GM12878 (cell line): ENCODE data around the gene ZNF83. TPM values are rescaled to one million over a fixed set of nuclear protein-coding genes. Genes with fewer than 3 reads are reported as not detected.

Experiments
- ATAC-seq: fragments of 200-7000 bp; cut with Tn5 transposase; 3 replicates; pipeline ENCODE4 v1.9.1; 2020; ENCODE audit warnings: mild to moderate bottlenecking, moderate library complexity
- BruUV-seq: library from RNA; stranded (reverse); fragments of 400-500 nt; replicated peaks from 2 replicates; lab custom pipeline; 2021; lab: Mats Ljungman, UMichigan
- CTCF ChIA-PET: fragments of 300-600 bp; sonication (Branson Sonifier 250); formaldehyde crosslinking; extraction: SDS; loops from one replicate; lab custom pipeline; 2021; ENCODE audit warnings: inconsistent platforms; lab: Yijun Ruan, JAX
- POLR2A ChIA-PET: fragments of 350-600 bp; formaldehyde crosslinking; extraction: SDS; loops from one replicate; lab custom pipeline; 2021; ENCODE audit warnings: inconsistent platforms; lab: Charles Lee
- RAD21 ChIA-PET: fragments of 300-600 bp; sonication (Branson Sonifier 250); formaldehyde crosslinking; loops from one replicate; lab custom pipeline; 2023; ENCODE audit warnings: antibody characterized with exemption; ENCODE audit not compliant: unreplicated experiment; lab: Charles Lee
- SMC1A ChIA-PET: fragments of 300-600 bp; sonication (Branson Sonifier 250); formaldehyde crosslinking; loops from one replicate; lab custom pipeline; 2023; ENCODE audit not compliant: unreplicated experiment, uncharacterized antibody; lab: Charles Lee
- DNase-seq: peaks from one replicate; pipeline ENCODE4 v3.0.0-alpha.2; 2011; ENCODE audit warnings: low read depth, low spot score
- FAIRE-seq: peaks from 3 replicates; lab custom pipeline; 2011; peaks lifted over from hg19 to GRCh38; lab: Jason Lieb, UNC
- H2AFZ ChIP-seq: 2 replicates; pipeline ENCODE4 v1.6.0; 2011; ENCODE audit warnings: low read depth, low read length, control low read depth; ENCODE audit not compliant: control insufficient read depth
- H3K27ac ChIP-seq: 2 replicates; pipeline ENCODE4 v1.5.1; 2011; ENCODE audit warnings: control low read depth; ENCODE audit not compliant: control insufficient read depth, insufficient read depth
- H3K27me3 ChIP-seq, 2 experiments: replicated peaks in 1 of 2; 2 replicates each; pipeline versions ENCODE4 v1.6.0 to v1.6.1; 2011; ENCODE audit warnings: low read length in 1 of 2; ENCODE audit not compliant: control insufficient read depth in 2 of 2, insufficient read depth in 2 of 2
- H3K36me3 ChIP-seq, 2 experiments: 2 replicates each; pipeline ENCODE4 v1.5.1; 2011; ENCODE audit warnings: low read length in 1 of 2; ENCODE audit not compliant: control insufficient read depth in 2 of 2, insufficient read depth in 2 of 2
- H3K4me1 ChIP-seq: 2 replicates; pipeline ENCODE4 v1.6.1; 2011; ENCODE audit warnings: mild to moderate bottlenecking, low read length, moderate library complexity, mixed read lengths; ENCODE audit not compliant: control insufficient read depth, insufficient read depth
- H3K4me2 ChIP-seq: 2 replicates; pipeline ENCODE4 v1.6.0; 2011; ENCODE audit warnings: control low read depth; ENCODE audit not compliant: control insufficient read depth, insufficient read depth
- H3K4me3 ChIP-seq: fragments of 200-600 bp; sonication (generic); 2 replicates; pipeline ENCODE4 v1.5.1; 2016
- H3K79me2 ChIP-seq: 2 replicates; pipeline ENCODE4 v1.6.0; 2011; ENCODE audit warnings: low read length; ENCODE audit not compliant: control insufficient read depth, insufficient read depth
- H3K9ac ChIP-seq: 2 replicates; pipeline ENCODE4 v1.8.0; 2011; ENCODE audit warnings: low read length, control low read depth, mixed read lengths; ENCODE audit not compliant: control insufficient read depth, insufficient read depth
- H3K9me3 ChIP-seq: replicated peaks from 3 replicates; pipeline ENCODE4 v1.5.1; 2011; ENCODE audit warnings: mild to moderate bottlenecking, low read length; ENCODE audit not compliant: control insufficient read depth, insufficient read depth
- H4K20me1 ChIP-seq: 2 replicates; pipeline ENCODE4 v1.6.0; 2011; ENCODE audit not compliant: control insufficient read depth, insufficient read depth
- CBX5 ChIP-seq: sonication (generic); IDR thresholded peaks from 2 replicates; pipeline ENCODE4 v1.6.1; 2016; ENCODE audit warnings: low read depth, moderate library complexity, mild to moderate bottlenecking, inconsistent platforms
- EGR1 ChIP-seq, 2 experiments: IDR thresholded peaks; 1 replicate in 1 of 2; 2 replicates in 1 of 2; pipeline ENCODE4 v1.6.1; 2011 to 2012; ENCODE audit warnings: low read depth in 2 of 2, low read length in 2 of 2, borderline replicate concordance in 1 of 2, mild to moderate bottlenecking in 1 of 2, moderate library complexity in 1 of 2
- ESRRA ChIP-seq: IDR thresholded peaks from 2 replicates; pipeline ENCODE4 v1.6.1; 2012; ENCODE audit warnings: mild to moderate bottlenecking, low read length, improper control_type of control experiment
- ETV6 ChIP-seq, 2 experiments: fragments of 450-650 bp in 1 of 2; IDR thresholded peaks in 1 of 2; conservative IDR thresholded peaks in 1 of 2; 2 replicates each; pipeline ENCODE4 v1.6.1; 2014; ENCODE audit warnings: antibody characterized with exemption in 1 of 2, borderline replicate concordance in 1 of 2, low read depth in 1 of 2, mild to moderate bottlenecking in 1 of 2, moderate library complexity in 1 of 2
- MEF2A ChIP-seq: IDR thresholded peaks from 2 replicates; pipeline ENCODE4 v1.6.1; 2011; ENCODE audit warnings: low read depth, mild to moderate bottlenecking, low read length, moderate library complexity; ENCODE audit not compliant: insufficient read depth
- RBBP5 ChIP-seq: fragments of 200-600 bp; sonication (generic); conservative IDR thresholded peaks from 2 replicates; pipeline ENCODE4 v1.6.1; 2016
- WGBS: methylation state at CpG from one replicate; pipeline ENCODE4 v1.1.6; 2016; ENCODE audit warnings: low lambda C conversion rate; ENCODE audit not compliant: insufficient replicate concordance, insufficient coverage; ENCODE audit errors: missing lambda C conversion rate; 5-methylcytosine and 5-hydroxymethylcytosine counted together
- in situ Hi-C: fragments of 300-500 bp; cut with MboI; formaldehyde crosslinking; loops from 9 replicates; pipeline ENCODE4 v1.14.3; 2018; ENCODE audit warnings: mixed read lengths
- intact Hi-C: fragments of 100-400 bp; cut with micrococcal nuclease; formaldehyde crosslinking; loops from one replicate; pipeline ENCODE4 v1.14.2; 2022; ENCODE audit not compliant: unreplicated experiment
- polyA plus RNA-seq, 11 experiments: library from polyadenylated mRNA; depleted of rRNA in 4 of 11; unstranded in 6 of 11; stranded (reverse) in 5 of 11; fragments of >200 nt; fragmentation: Nextera tagmentation in 4 of 11; fragmentation: Illumina TruSeq in 1 of 11; extraction: Ambion mirVana in 4 of 11; extraction: Trizol in 1 of 11; gene quantifications; 1 replicate in 1 of 11; 2 replicates in 10 of 11; pipeline versions ENCODE4 v1.2.1 to v1.2.3, GENCODE V29; 2011 to 2016; ENCODE audit warnings: inconsistent platforms in 2 of 11, missing spikeins in 2 of 11, low read depth in 1 of 11
- total RNA-seq, 4 experiments: library from RNA; depleted of rRNA in 3 of 4; stranded (reverse); fragments of >200 nt in 3 of 4; fragmentation: Illumina TruSeq in 1 of 4; extraction: Trizol in 1 of 4; gene quantifications; 2 replicates each; pipeline versions ENCODE4 v1.2.1 to v1.2.3, GENCODE V29; 2013 to 2021

The ZNF83 gene
- total and polyA plus RNA-seq, 10 of the 15 experiments (the other 5 are each of a cell fraction or from before 2014, with no cell fraction given): 9.9 to 90.1 (median 18.7) TPM

- TF ChIP-seq EGR1 (IDR thresholded peaks at IDR 0.05; ENCODE audit: borderline replicate concordance in 1 of 2, low read depth in 2 of 2, low read length in 2 of 2): no peak
- TF ChIP-seq ETV6 (conservative IDR thresholded peaks at IDR 0.05 in 1 of 2, IDR thresholded peaks at IDR 0.05 in 1 of 2; ENCODE audit: borderline replicate concordance in 1 of 2, low read depth in 1 of 2): no peak
- no peak for TF ChIP-seq ESRRA
- TF ChIP-seq, all 136 proteins: peak for 0
These were observed 10.3 kb upstream of the ZNF83 start (continued) for GRCh38 chr19:52648336-52649016.

- no peak for FAIRE-seq
- no peaks in the 10 kb centered on the region for H3K27me3 ChIP-seq
- CTCF ChIA-PET: interaction anchor here (0.5 to 1.3 kb wide), 2 partner anchors 15 to 39 kb away, joined by 3 read pairs; no protein-coding TSS in a partner anchor
- no TSS peak for BruUV-seq
- 0 out of 2 replicates have a peak, but pooled peaks have one; percentile 48 for TF ChIP-seq CBX5
- no peak for TF ChIP-seq MEF2A
- TF ChIP-seq RBBP5: no peak
- TF ChIP-seq, all 136 proteins: peak for 1
- Histone ChIP-seq H3K4me1 (no peaks in the 10 kb centered on the region), H3K9me3 (peaks cover 2% of the 10 kb centered on the region; the same call in 1 of the 3 replicates), H3K4me3 (no peak overlapping the region), H4K20me1 (no peaks in the 10 kb centered on the region), H3K4me2 (no peak overlapping the region), H3K9ac (no peak overlapping the region), H3K79me2 (no peaks in the 10 kb centered on the region), H2AFZ (no peak overlapping the region), H3K36me3 (no peaks in the 10 kb centered on the region), H3K27ac (no peak overlapping the region)
- intact Hi-C loops: no loop called here
- POLR2A ChIA-PET: interaction anchor here (1.0 kb wide), 1 partner anchor 19 kb away, joined by 3 read pairs; no protein-coding TSS in a partner anchor
- RAD21 ChIA-PET: no interaction called here
- no peak for ATAC-seq
- no peak for DNase-seq
- SMC1A ChIA-PET: interaction anchor here (1.5 kb wide), 1 partner anchor 11 kb away, joined by 4 read pairs; no protein-coding TSS in a partner anchor
- 100% methylated on average over 1 of the region's 1 CpG for WGBS
- in situ Hi-C loops: no loop called here
These were observed 8.5 kb upstream of the ZNF83 start for GRCh38 chr19:52646571-52647217.
